Immature natural killer cell (primary cell): ENCODE data around the gene KRT86. TPM values are rescaled to one million over a fixed set of nuclear protein-coding genes. Genes with fewer than 3 reads are reported as not detected.
A peak's percentile ranks its signal among the peaks of the same experiment; 100 is the strongest.
"Not testable (repeated sequence)": the region's sequence is repeated elsewhere in the genome, so short reads cannot be mapped to it uniquely, and the experiment has no call there.

Source experiments
- DNase-seq, 3 donors: peaks; one replicate each; pipeline ENCODE4 v3.0.0; 2022; ENCODE audit warnings: mixed read lengths in 1 of 3
- H3K27ac Mint-ChIP-seq, 6 donors: one replicate each; pipeline ENCODE4 v1.8.0; 2020; ENCODE audit warnings: mixed read lengths in 6 of 6, mild to moderate bottlenecking in 5 of 6, inconsistent platforms in 4 of 6, moderate library complexity in 3 of 6
- H3K27me3 Mint-ChIP-seq, 3 donors: one replicate each; pipeline ENCODE4 v1.8.0; 2020 to 2021; ENCODE audit warnings: low read depth in 3 of 3, mild to moderate bottlenecking in 3 of 3, mixed read lengths in 3 of 3, moderate library complexity in 3 of 3, inconsistent platforms in 1 of 3
- H3K36me3 Mint-ChIP-seq, 3 donors: one replicate each; pipeline ENCODE4 v1.8.0; 2020; ENCODE audit warnings: mixed read lengths in 3 of 3, inconsistent platforms in 2 of 3, mild to moderate bottlenecking in 2 of 3
- H3K4me1 Mint-ChIP-seq, 2 donors: one replicate each; pipeline ENCODE4 v1.8.0; 2020; ENCODE audit warnings: inconsistent platforms in 2 of 2, mild to moderate bottlenecking in 2 of 2, mixed read lengths in 2 of 2, moderate library complexity in 1 of 2
- H3K4me3 Mint-ChIP-seq, 5 donors: one replicate each; pipeline ENCODE4 v1.8.0; 2020; ENCODE audit warnings: mild to moderate bottlenecking in 5 of 5, mixed read lengths in 5 of 5, inconsistent platforms in 3 of 5, moderate library complexity in 3 of 5
- H3K9me3 Mint-ChIP-seq, 6 donors: one replicate each; pipeline ENCODE4 v1.8.0; 2020; ENCODE audit warnings: mild to moderate bottlenecking in 6 of 6, mixed read lengths in 6 of 6, inconsistent platforms in 4 of 6, moderate library complexity in 3 of 6
- polyA plus RNA-seq, 3 donors: library from polyadenylated mRNA; unstranded; fragments of 300-500 nt; fragmentation: Illumina TruSeq; gene quantifications; one replicate each; pipeline ENCODE4 v1.2.3, GENCODE V29; 2021

KRT86 gene
- polyA plus RNA-seq, 3 donors from 2014 or later: 6.6 to 13.1 (median 12.5) TPM

DNA sequence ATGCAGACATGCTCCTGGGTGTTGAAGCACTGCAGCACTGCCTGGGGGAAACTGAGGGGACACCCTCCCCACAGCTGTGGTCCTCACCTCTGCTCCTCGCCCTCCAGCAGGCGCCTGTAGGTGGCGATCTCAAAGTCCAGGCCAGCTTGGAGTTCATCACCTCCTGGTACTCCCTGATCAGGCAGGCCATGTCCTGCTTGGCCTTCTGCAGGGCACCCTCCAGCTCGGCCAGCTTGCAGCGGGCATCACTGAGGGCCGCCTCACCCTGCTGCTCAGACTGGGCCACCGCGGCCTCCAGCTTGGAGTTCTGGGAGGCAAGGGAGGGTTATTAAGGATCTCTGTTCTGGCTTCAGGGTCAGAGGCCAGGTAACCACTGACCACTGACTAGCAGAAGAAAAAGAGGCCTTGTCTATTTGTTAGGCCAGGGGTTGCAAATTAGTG lies 22.2 kb upstream of the KRT86 start:
- peaks cover 8 to 28% (median 11%) of the 10 kb centered on the region in 3 donors for H3K27me3 Mint-ChIP-seq
- DNase-seq, H3K9me3 Mint-ChIP-seq, H3K36me3 Mint-ChIP-seq, H3K27ac Mint-ChIP-seq, H3K4me1 Mint-ChIP-seq, H3K4me3 Mint-ChIP-seq: not testable (repeated sequence)

DNA sequence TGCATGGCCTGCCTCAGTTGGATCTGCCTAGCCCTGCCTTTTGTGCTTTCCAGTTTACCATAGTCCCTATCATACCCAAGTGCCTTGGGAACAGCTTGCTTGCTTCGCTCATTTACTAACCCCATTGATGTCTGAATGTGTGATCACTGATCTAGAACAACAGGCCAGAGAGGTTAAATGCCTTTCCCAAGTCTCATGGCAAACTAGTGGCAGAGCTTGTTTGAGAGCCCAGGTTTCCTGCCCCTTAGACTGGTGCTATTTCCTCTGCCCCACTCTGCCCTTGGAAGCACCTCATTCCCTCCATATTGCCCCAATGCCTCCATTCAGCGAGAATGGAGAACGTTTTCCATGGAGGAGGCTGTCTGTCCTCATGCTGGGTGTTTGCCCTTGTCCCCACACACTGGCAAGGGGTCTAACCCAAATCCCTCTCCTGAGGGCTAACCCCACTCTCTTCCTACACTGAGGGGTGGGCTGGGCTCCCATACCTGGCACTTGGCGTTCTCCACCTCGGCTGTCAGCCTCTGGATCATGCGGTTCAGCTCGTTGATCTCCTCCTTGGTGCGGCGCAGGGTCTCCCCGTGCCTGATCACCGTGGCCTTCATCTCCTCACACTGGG lies 21.6 kb upstream of the KRT86 start:
- DNase-seq: no peak
- no peaks in the 10 kb centered on the region for H3K4me1 Mint-ChIP-seq
- H3K36me3 Mint-ChIP-seq: no peaks in the 10 kb centered on the region
- H3K27me3 Mint-ChIP-seq: peaks cover 5 to 28% (median 11%) of the 10 kb centered on the region in 3 donors
- H3K4me3 Mint-ChIP-seq: no peak overlapping the region
- no peak overlapping the region for H3K27ac Mint-ChIP-seq
- no peaks in the 10 kb centered on the region for H3K9me3 Mint-ChIP-seq

DNA sequence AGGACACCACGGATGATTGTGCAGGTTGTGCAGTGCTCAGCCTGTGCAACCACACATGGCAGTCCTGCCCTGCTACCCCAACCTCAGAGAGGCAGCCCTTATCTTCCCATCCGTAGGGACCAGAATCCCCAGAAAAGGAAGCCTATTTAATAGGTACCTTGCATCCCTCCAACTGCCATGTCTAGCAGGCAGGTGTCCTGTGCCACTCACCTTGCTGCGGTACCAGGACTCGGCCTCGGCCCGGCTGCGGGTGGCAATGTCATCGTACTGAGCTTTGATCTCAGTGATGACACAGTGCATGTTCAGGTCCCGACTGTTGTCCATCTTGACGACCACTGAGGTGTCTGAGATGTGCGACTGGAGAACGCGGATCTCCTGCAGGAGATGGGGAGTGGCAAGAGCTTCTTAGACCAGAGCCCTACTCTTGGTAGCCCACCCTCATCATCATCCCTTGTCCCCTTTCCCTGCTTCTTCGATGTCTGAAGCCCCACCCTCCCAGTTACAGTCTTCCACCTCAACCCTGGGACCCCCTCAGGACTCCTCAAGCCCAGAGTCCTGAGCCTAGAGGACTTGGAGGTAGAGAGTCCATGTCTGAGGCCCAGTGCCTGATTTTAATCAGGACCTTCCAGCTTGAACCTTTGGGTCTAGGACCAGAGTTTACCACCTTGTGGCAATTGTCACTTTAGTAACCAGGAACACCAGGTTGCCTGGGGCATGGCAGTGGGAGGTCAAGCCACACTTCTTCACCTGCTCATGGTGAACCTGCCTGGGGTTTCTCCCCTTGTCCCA lies 20.9 kb upstream of the KRT86 start:
- Mint-ChIP-seq H3K27me3 (peaks cover 7 to 28% (median 10%) of the 10 kb centered on the region in 3 donors), H3K36me3 (no peaks in the 10 kb centered on the region), H3K27ac (no peak overlapping the region), H3K9me3 (no peaks in the 10 kb centered on the region), H3K4me1 (no peaks in the 10 kb centered on the region), H3K4me3 (no peak overlapping the region)
- DNase-seq: no peak

DNA sequence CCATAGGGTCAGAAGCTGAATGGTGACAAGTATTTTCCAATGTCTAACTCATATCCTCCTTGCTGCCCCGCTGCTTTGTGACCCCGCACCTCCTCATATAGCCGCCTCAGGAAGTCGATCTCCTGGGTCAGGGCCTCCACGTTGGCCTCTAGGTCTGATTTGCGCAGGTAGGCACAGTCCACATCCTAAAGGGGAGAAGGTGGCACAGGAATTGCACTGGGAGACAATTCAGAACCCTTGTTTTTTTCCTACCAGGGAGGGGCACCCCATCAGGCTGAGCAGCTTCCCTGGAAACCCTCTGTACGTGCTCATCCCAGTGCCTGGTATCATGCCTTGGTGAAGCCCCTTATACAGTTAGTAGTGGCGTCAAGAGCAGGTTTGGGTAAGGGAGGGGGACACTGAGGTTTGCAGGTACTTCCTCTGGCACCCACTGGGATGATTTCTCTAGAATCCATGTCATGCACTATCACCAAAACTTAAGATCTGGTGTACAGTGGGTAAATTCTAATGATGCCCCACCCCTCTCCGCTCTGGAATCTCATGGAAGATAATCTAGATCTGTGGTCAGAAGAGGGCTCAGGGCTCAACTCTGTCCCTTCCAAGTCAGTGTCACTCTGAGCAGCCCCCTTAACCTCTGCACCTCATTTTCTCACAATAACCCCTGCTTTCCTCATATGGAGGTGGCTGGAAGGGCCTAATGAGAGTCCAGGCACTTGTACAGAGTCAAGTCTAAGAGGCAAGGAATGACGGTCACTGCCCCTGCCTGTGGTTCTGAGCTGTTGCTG lies 20.1 kb upstream of the KRT86 start:
- peaks cover 8 to 28% (median 12%) of the 10 kb centered on the region in 3 donors for H3K27me3 Mint-ChIP-seq
- peaks cover 0 to 5% of the 10 kb centered on the region in 2 donors for H3K4me1 Mint-ChIP-seq
- H3K9me3 Mint-ChIP-seq: no peaks in the 10 kb centered on the region
- H3K4me3 Mint-ChIP-seq: no peak overlapping the region
- DNase-seq: no peak
- no peaks in the 10 kb centered on the region for H3K36me3 Mint-ChIP-seq
- H3K27ac Mint-ChIP-seq: no peak overlapping the region

DNA sequence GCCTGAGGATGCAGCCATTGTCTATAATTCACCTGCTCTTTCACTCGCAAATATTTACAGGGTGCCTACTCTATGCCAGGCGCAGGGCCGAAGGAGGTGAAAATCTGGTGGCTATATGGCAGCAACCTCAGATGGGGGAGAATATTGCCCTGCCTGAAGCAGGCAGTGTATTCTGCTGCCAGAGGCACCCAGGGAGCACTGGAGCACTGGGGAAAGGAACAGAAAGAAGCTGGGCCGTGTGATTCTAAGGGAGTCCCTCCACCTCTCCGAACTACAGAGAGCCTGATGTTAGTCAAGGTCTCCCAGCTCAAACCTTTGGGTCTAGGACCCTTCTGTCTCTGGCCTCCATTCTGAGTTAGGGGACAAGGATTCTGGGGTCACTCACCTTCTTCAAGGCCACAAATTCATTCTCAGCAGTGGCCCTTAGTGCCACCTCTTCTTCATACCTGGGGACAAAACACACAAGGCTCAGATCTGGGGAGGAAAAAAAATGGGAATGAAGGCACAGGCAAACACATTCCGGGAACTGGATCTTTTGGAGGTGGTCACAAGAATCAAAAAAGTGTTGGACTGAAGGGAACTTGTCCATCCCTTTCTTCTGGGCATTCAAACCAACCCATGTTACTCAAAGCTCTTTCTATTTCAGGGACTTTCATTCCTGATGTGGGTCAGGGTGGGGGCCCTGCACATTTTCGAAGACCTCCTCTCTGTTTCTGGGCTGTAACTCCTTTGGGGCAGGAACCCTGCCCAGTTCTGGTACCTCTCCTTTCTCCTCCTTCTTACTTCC lies 19.3 kb upstream of the KRT86 start:
- no peak overlapping the region for H3K27ac Mint-ChIP-seq
- peaks cover 4 to 13% of the 10 kb centered on the region in 2 donors for H3K4me1 Mint-ChIP-seq
- DNase-seq: no peak
- peaks cover 6 to 22% (median 10%) of the 10 kb centered on the region in 3 donors for H3K27me3 Mint-ChIP-seq
- no peaks in the 10 kb centered on the region for H3K36me3 Mint-ChIP-seq
- no peak overlapping the region for H3K4me3 Mint-ChIP-seq
- H3K9me3 Mint-ChIP-seq: no peaks in the 10 kb centered on the region

DNA sequence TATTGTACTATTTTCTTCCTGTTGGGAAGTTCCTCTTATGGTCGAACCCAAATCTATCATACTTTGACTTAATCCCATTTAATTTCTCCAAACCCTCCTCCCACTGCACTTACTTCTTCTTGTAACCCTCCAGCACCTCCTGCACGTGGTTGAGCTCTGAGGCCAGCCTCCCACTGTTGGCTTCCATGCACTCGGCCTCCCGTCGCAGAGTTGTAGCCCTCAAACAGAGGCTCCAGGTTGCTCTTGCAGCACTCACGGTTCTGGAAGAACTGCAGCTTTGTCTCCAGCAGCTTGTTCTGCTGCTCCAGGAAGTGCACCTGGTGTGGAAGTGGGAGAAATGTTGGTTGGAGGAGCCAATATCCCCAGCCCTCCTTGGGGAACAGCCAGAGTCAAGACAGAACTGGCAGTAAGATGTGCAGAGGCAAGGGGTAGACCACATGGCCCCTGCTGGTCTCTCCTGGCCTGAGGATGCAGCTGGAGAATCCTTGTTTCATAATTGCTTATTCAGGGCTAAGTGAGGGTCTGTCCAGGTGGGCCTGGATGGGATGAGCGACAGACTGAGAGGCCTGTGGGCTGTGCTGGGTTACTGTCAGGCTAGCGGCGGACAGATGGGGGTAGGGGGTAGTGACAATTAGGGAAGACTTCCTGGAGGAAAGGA lies 18.4 kb upstream of the KRT86 start:
- Mint-ChIP-seq H3K9me3 (no peaks in the 10 kb centered on the region), H3K4me3 (no peak overlapping the region), H3K27ac (no peak overlapping the region), H3K4me1 (peaks cover 10 to 20% of the 10 kb centered on the region in 2 donors), H3K27me3 (peaks cover 6 to 19% (median 10%) of the 10 kb centered on the region in 3 donors), H3K36me3 (no peaks in the 10 kb centered on the region)
- DNase-seq: no peak

DNA sequence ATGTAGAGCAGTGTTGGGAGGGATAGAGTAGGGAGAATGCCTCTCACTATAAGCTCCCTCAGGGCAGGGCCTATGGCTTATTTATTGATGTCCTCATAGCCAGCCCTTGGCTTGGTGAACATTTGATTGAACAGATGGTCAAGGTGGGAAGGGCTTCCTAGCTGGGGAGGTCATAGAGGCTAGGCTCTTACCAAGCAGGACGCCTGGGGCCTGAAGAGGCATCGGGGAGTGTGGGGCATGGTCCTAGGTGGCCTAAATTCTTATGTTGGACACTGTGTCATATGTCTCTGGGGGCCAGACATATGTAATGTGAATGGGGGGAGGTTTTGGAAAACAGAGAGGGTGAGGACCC lies 17.9 kb upstream of the KRT86 start:
- peaks cover 6 to 22% (median 12%) of the 10 kb centered on the region in 3 donors for H3K27me3 Mint-ChIP-seq
- no peak overlapping the region for H3K27ac Mint-ChIP-seq
- DNase-seq: no peak
- H3K4me1 Mint-ChIP-seq: peaks cover 10 to 20% of the 10 kb centered on the region in 2 donors
- no peaks in the 10 kb centered on the region for H3K36me3 Mint-ChIP-seq
- no peaks in the 10 kb centered on the region for H3K9me3 Mint-ChIP-seq
- H3K4me3 Mint-ChIP-seq: no peak overlapping the region

DNA sequence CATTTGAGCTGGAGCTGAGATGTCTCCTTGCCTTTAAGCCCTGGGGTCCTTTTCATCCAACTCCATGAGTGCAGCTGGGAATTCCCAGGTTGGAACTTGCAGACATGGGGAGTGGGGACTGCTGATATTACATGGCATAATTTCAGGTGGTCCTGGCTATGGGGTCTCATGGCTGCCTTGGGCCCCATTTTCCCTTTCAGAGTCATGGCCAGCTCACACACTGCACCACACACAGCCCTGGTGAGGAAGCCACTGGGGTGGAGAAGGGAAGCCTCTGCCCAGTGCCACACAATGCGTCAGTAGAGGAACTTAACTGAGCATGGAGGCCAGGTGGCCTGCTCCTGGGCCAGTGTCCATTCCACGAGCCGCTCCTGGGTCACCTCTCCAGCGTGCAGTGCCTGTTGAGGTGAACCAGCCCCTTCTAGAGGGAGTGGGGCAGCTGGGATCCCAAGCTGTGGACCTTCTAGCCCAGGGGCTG lies 17.3 kb upstream of the KRT86 start:
- no peaks in the 10 kb centered on the region for H3K9me3 Mint-ChIP-seq
- no peak overlapping the region for H3K27ac Mint-ChIP-seq
- H3K4me1 Mint-ChIP-seq: peaks cover 10 to 20% of the 10 kb centered on the region in 2 donors
- DNase-seq: no peak
- H3K27me3 Mint-ChIP-seq: peaks cover 6 to 22% (median 12%) of the 10 kb centered on the region in 3 donors
- H3K4me3 Mint-ChIP-seq: no peak overlapping the region
- H3K36me3 Mint-ChIP-seq: no peaks in the 10 kb centered on the region

DNA sequence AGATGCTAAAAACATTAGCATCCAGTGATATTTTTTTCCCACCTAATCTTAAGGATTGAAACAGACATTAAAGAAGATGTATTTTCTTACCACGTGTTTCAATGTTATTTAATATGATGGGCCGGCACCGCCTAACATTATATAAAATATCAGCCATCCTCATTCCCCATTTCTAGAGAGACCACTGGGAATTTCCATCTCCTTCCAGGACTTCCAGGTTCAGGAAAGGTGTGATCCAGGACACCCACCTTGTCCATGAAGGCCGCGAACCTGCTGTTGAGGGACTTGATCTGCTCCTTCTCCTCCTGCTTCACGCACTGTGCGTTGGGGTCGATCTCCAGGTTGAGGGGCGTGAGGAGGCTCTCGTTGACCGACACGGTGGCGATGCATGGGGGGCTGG lies 16.5 kb upstream of the KRT86 start:
- DNase-seq, H3K36me3 Mint-ChIP-seq, H3K4me3 Mint-ChIP-seq, H3K27ac Mint-ChIP-seq, H3K9me3 Mint-ChIP-seq: not testable (repeated sequence)
- peaks cover 9 to 22% (median 12%) of the 10 kb centered on the region in 3 donors for H3K27me3 Mint-ChIP-seq
- H3K4me1 Mint-ChIP-seq: peaks cover 10 to 20% of the 10 kb centered on the region in 2 donors

DNA sequence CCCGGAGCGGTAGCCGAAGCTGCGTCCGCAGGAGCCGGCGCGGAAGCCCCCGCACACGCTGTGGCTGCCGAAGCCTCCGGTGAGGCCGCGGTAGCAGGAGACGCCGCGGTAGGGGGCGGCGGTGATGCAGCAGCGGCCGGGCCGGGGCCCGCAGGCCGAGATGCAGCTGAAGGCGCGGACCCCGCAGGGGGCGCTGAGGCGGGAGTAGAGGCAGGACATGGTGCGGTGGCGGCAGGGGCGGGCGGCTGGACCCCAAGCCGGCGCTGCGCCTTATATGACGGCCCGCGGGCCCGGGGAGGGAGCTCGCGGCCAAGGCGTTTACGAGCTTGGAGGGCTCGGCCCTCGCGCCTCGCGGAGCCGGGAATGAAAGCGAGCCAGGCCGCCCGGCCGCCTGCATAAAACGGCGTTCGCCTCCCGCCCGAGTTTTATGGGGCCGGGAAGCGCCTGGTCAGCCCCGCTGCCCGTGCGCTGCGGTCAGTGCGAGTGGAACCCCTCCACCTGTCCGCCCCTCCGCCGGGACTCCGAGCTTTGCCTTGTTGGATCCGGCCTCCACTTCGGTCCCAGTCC lies 16.0 kb upstream of the KRT86 start:
- H3K9me3 Mint-ChIP-seq: no peaks in the 10 kb centered on the region
- peaks cover 9 to 22% (median 12%) of the 10 kb centered on the region in 3 donors for H3K27me3 Mint-ChIP-seq
- no peaks in the 10 kb centered on the region for H3K36me3 Mint-ChIP-seq
- H3K4me3 Mint-ChIP-seq: peak overlapping the region in 1 of 5 donors; percentile 11
- H3K4me1 Mint-ChIP-seq: peaks cover 10 to 20% of the 10 kb centered on the region in 2 donors
- no peak overlapping the region for H3K27ac Mint-ChIP-seq
- peak; percentile 14 to 17 (median 14) for DNase-seq

DNA sequence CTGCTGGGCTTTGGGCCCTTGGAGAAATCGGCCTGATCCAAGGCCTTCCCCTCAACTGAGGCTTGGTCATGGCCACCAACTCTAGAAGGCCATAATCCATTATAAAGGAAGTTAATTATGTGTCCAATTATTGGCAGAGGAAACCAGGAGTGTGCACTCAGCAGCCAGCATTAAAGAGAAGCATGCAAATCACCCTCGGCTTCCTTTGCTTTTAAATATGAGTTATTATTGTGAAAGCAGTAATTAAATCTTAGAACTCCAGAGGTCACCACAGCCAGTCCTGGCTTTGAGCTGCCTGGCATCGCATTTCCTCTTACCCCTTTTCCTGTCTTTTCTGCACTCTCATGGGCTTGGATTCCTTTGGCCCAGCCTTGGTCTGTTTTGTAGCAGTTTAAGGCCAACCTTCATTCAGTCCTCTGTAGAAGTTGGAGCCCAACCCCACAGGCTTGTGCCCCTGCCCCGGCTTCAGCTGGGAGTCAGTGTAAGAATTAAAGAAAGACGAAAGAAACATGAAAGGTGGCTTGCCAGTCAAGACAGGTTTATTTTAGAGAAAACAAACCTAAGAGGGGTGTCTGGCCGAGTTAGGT lies 14.7 kb upstream of the KRT86 start:
- Mint-ChIP-seq H3K4me3 (peak overlapping the region in 2 of 5 donors; percentile 17 to 44), H3K27ac (no peak overlapping the region), H3K27me3 (peaks cover 9 to 22% (median 12%) of the 10 kb centered on the region in 3 donors)

More for the DNA sequence above, 14.7 kb upstream of the KRT86 start:
- Mint-ChIP-seq H3K9me3 (no peaks in the 10 kb centered on the region), H3K36me3 (no peaks in the 10 kb centered on the region), H3K4me1 (peaks cover 10 to 20% of the 10 kb centered on the region in 2 donors)
- DNase-seq: no peak
